Measurements from ENCODE around the gene ECD.

DNA sequence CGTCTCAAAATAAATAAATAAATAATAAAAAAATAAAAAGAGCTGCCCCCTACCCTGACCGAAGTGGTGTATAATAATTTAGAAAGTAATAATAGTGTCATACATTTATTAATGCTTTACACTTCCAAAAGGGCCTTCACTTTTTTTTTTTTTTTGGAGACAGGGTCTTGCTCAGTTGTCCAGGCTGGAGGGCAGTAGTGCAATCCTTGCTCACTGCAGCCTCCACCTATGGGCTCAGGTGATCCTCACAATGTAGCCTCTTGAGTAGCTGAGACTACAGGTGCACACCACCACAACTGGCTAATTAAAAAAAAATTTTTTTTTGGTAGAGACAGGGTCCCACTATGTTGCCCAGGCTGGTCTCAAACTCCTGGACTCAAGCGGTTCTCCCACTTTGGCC is 1.5 kb upstream of the ECD start:
- TF ChIP-seq, protein P1, sequence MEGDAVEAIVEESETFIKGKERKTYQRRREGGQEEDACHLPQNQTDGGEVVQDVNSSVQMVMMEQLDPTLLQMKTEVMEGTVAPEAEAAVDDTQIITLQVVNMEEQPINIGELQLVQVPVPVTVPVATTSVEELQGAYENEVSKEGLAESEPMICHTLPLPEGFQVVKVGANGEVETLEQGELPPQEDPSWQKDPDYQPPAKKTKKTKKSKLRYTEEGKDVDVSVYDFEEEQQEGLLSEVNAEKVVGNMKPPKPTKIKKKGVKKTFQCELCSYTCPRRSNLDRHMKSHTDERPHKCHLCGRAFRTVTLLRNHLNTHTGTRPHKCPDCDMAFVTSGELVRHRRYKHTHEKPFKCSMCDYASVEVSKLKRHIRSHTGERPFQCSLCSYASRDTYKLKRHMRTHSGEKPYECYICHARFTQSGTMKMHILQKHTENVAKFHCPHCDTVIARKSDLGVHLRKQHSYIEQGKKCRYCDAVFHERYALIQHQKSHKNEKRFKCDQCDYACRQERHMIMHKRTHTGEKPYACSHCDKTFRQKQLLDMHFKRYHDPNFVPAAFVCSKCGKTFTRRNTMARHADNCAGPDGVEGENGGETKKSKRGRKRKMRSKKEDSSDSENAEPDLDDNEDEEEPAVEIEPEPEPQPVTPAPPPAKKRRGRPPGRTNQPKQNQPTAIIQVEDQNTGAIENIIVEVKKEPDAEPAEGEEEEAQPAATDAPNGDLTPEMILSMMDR (IDR thresholded peaks at IDR 0.05; ENCODE audit: insufficient read depth, low read depth, low read length): no peak
- no peak for TF ChIP-seq EZH2 (IDR thresholded peaks at IDR 0.05; ENCODE audit: insufficient read depth, low read length)

Measured in astrocyte (in vitro differentiated cells and primary cell).